Large intestine (tissue), 3 donors: Measurements from ENCODE around the gene CPLX1. TPM values are rescaled to one million over a fixed set of nuclear protein-coding genes. Genes with fewer than 3 reads are reported as not detected.

ENCODE experiments used
- DNase-seq, 2 donors: peaks; one replicate each; pipeline versions ENCODE4 v3.0.0 to v3.0.0-alpha.2; 2013
- H3K27ac ChIP-seq: one replicate; pipeline ENCODE4 v1.5.1; 2013; ENCODE audit warnings: low read length
- H3K27me3 ChIP-seq: 2 replicates; pipeline ENCODE4 v1.6.1; 2013; ENCODE audit warnings: low read length; ENCODE audit not compliant: control insufficient read depth, insufficient read depth
- H3K36me3 ChIP-seq: 2 replicates; pipeline ENCODE4 v1.6.1; 2013; ENCODE audit warnings: low read length; ENCODE audit not compliant: control insufficient read depth, insufficient read depth
- H3K4me1 ChIP-seq: one replicate; pipeline ENCODE4 v1.6.1; 2013; ENCODE audit warnings: low read length; ENCODE audit not compliant: control insufficient read depth, insufficient read depth
- H3K4me3 ChIP-seq: one replicate; pipeline ENCODE4 v1.5.1; 2013; ENCODE audit warnings: low read length
- H3K9me3 ChIP-seq: one replicate; pipeline ENCODE4 v1.6.1; 2013; ENCODE audit warnings: mild to moderate bottlenecking, low read depth, low read length, moderate library complexity; ENCODE audit not compliant: control insufficient read depth
- WGBS: methylation state at CpG from one replicate; pipeline ENCODE4 v1.1.5; 2013; ENCODE audit warnings: low lambda C conversion rate; ENCODE audit not compliant: insufficient coverage; 5-methylcytosine and 5-hydroxymethylcytosine counted together
- polyA plus RNA-seq: library from polyadenylated mRNA; unstranded; fragments of 120-200 nt; gene quantifications from one replicate; pipeline ENCODE4 v1.2.1, GENCODE V29; 2013

Gene CPLX1
- polyA plus RNA-seq, 1 donor: 2.8 TPM

DNA sequence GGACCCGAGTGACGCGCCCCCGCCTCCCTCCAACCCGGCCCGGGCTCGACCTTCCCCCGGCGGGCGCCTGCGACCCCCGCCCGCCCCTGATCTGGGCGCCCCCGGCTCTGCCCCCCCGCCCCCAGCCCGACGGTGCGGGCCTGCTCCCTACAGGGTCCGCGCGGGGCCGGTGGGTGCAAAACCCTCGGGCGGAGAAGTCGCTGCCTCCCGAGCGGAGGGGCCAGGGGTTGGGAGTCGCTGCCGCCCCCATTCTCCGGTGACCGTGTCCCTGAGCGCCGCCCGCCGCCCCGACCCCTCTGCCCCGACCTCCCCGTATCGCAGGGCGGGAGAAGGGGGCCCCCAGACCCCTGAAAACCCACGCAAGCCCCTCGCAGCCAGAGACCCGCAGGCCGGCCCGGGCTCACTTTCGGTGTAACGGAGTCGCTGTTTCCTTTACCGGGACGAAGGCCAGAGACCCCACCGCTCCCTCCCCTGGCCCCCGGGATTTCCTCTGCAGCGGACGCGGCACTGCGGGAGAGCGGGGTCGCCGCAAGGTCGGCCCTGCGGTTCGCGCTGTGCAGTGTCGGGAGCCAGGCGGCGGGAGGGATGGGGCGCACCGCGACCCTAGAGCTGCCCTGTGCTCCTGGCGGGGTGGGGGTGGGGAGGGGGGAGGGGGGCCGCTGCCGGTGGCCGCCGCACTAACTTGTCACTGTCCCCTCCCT lies 729 bp upstream of the CPLX1 start:
- Histone ChIP-seq H3K9me3 (peaks cover 5% of the 10 kb centered on the region), H3K36me3 (no peaks in the 10 kb centered on the region), H3K4me1 (peaks cover 5% of the 10 kb centered on the region), H3K4me3 (no peak overlapping the region), H3K27me3 (peaks cover 78% of the 10 kb centered on the region), H3K27ac (no peak overlapping the region)
- DNase-seq: no peak
- no CpG with 5 or more reads among the region's 75 CpGs for WGBS

GRCh38 chr4:825063-825970 lies 612 bp downstream of the CPLX1 start:
- Histone ChIP-seq H3K36me3 (no peaks in the 10 kb centered on the region), H3K4me3 (peak overlapping the region; percentile 4), H3K27ac (no peak overlapping the region), H3K4me1 (peaks cover 5% of the 10 kb centered on the region), H3K27me3 (peaks cover 74% of the 10 kb centered on the region), H3K9me3 (peaks cover 3% of the 10 kb centered on the region)
- no CpG with 5 or more reads among the region's 94 CpGs for WGBS
- DNase-seq: peak in 1 of 2 donors; percentile 37

GRCh38 chr4:824461-825062 lies 1.4 kb downstream of the CPLX1 start:
- peaks cover 6% of the 10 kb centered on the region for H3K9me3 ChIP-seq
- WGBS: no CpG with 5 or more reads among the region's 23 CpGs
- no peaks in the 10 kb centered on the region for H3K36me3 ChIP-seq
- no peak overlapping the region for H3K27ac ChIP-seq
- H3K4me3 ChIP-seq: no peak overlapping the region
- peaks cover 5% of the 10 kb centered on the region for H3K4me1 ChIP-seq
- H3K27me3 ChIP-seq: peaks cover 68% of the 10 kb centered on the region
- no peak for DNase-seq

GRCh38 chr4:823761-824460 lies 2.0 kb downstream of the CPLX1 start:
- peaks cover 65% of the 10 kb centered on the region for H3K27me3 ChIP-seq
- peaks cover 6% of the 10 kb centered on the region for H3K9me3 ChIP-seq
- peaks cover 5% of the 10 kb centered on the region for H3K4me1 ChIP-seq
- no peak for DNase-seq
- H3K36me3 ChIP-seq: no peaks in the 10 kb centered on the region
- no CpG with 5 or more reads among the region's 24 CpGs for WGBS
- H3K27ac ChIP-seq: no peak overlapping the region
- no peak overlapping the region for H3K4me3 ChIP-seq

DNA sequence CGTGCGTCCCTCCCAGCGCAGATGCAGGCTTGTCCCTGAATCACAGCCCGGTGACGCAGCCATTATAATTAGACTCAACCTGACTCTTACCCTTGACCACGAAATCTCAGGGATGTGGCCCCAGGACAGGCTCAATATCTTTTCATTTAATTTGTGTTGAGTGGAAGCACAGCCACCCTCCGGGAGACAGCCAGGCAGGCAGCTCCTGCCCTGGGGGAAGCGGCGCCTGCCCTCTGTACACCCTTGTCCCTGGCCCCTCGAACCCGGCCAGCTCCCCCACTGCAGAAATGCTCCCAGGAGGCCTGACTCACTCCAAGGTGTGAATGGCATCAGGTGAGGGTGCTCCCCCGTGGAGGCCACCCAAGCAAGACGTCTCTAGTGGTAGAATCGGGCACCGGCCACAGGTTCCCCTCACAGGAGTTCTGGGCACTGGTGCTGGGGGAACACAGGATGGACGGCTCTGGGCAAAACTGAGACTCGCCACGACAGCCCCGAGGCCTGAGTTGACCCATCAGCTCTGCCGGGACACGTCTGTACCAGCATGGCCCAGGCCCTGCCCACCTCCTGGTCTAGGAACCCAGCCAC lies 2.7 kb downstream of the CPLX1 start:
- Histone ChIP-seq H3K4me1 (peaks cover 5% of the 10 kb centered on the region), H3K4me3 (no peak overlapping the region), H3K36me3 (no peaks in the 10 kb centered on the region), H3K27me3 (peaks cover 59% of the 10 kb centered on the region), H3K9me3 (peaks cover 6% of the 10 kb centered on the region), H3K27ac (no peak overlapping the region)
- 80% methylated on average over 2 of the region's 21 CpGs for WGBS
- no peak for DNase-seq

DNA sequence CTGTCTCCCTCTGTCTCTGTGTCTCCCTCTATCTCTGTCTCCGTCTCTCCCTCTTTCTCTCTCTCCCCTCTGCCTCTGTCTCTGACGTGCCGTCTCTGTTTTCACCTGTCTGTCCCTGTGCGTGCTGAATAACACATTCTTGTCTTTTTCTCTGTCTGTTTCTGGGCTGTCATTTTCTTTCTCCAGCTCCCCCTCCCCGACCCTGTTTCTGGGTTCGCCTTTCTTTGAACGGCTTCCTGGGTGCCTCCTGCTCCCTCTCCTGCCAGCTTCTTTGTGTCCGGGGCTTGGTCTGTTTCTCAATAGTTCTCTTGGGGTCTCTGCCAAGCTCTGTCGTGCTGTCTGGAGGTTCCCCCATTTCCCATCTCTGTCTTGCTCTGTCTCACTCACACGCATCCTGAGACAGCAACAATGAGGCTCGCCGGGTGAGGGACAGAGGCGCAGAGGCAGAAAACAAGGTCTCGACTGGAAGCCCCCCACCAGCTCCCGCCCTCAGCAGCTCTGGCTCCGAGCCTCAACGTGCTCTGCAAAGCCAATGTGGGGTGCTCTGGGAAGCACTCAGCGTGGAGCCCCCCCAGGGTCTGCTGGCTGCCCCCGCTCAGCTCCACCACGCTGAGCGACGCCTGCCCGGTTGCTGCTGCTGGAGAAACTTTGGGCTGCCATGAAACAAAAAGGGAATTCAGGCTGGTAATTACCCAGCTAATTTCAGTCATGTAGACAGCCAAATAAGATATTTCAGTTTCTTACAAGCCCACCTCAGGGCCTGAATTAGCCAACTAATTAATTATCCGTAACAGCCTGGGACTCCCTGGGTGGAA lies 3.4 kb downstream of the CPLX1 start:
- H3K36me3 ChIP-seq: no peaks in the 10 kb centered on the region
- DNase-seq: no peak
- WGBS: 39% methylated on average over 4 of the region's 24 CpGs
- H3K4me3 ChIP-seq: no peak overlapping the region
- peaks cover 6% of the 10 kb centered on the region for H3K9me3 ChIP-seq
- H3K4me1 ChIP-seq: peaks cover 5% of the 10 kb centered on the region
- H3K27me3 ChIP-seq: peaks cover 52% of the 10 kb centered on the region
- H3K27ac ChIP-seq: no peak overlapping the region

DNA sequence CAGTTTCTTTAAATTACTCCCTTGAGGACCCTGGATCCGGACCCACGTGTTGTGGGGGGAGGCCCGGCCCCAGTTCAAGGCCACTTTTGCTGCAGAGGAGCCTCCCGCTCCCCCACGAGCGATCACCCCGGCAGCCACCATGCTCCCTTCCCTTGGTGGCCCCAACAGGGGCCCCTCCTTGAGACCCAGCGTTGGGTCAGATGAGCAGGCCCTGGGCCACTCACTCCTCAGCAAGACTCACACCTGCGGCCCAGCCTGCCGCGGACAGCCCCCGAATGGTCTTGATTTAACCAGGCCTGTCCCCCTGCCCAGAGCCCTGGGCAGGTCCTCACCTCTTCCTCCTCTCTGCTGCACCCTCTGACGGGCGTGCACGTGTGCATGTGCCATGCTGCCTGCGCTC lies 4.3 kb downstream of the CPLX1 start:
- Histone ChIP-seq H3K4me1 (peaks cover 5% of the 10 kb centered on the region), H3K36me3 (no peaks in the 10 kb centered on the region), H3K27me3 (peaks cover 43% of the 10 kb centered on the region), H3K27ac (no peak overlapping the region), H3K9me3 (peaks cover 6% of the 10 kb centered on the region), H3K4me3 (no peak overlapping the region)
- WGBS: 54% methylated on average over 3 of the region's 16 CpGs
- no peak for DNase-seq

DNA sequence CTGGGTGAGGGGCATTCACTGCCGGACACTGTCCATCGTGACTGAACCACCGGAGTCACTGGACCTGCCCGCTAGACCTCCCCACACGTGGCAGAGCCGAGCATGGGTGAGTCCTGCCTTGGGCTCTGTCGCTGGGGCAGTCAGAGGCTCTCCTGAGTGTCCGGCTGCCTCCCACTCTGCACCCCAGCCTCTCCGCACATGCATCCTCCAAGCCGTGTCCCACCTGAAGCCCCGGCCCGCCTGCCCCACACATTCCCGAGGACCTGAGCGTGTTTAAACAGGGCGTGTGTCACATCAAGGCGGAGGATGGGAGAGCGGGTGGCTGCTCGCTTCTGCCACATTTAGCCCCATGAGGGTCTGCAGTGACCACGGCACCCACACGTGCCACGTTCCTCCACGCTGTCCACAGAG lies 4.7 kb downstream of the CPLX1 start:
- DNase-seq: no peak
- WGBS: no CpG with 5 or more reads among the region's 22 CpGs
- Histone ChIP-seq H3K4me3 (no peak overlapping the region), H3K27ac (no peak overlapping the region), H3K9me3 (peaks cover 6% of the 10 kb centered on the region), H3K27me3 (peaks cover 41% of the 10 kb centered on the region), H3K4me1 (peaks cover 5% of the 10 kb centered on the region), H3K36me3 (no peaks in the 10 kb centered on the region)
